GM23338 (cell line): ENCODE measurements around the gene ZFHX2. TPM values are rescaled to one million over a fixed set of nuclear protein-coding genes. Genes with fewer than 3 reads are reported as not detected.
A peak's percentile ranks its signal among the peaks of the same experiment; 100 is the strongest.

Experiments used
- ATAC-seq: fragments of 200-7000 bp; cut with Tn5 transposase; 3 replicates; pipeline ENCODE4 v1.9.1; 2020
- DNase-seq: peaks from one replicate; pipeline ENCODE4 v3.0.0-alpha.2; 2015; ENCODE audit warnings: low spot score
- H2AFZ ChIP-seq: fragments of 200-600 bp; sonication (generic); 2 replicates; pipeline ENCODE4 v1.8.0; 2016; ENCODE audit warnings: antibody characterized with exemption, mild to moderate bottlenecking, moderate library complexity
- H3F3A ChIP-seq: fragments of 200-600 bp; sonication (generic); replicated peaks from 2 replicates; pipeline ENCODE4 v1.8.0; 2017; ENCODE audit warnings: antibody characterized with exemption, mixed run types, low read depth
- H3K27ac ChIP-seq: fragments of 200-600 bp; sonication (generic); 2 replicates; pipeline ENCODE4 v1.6.1; 2016; ENCODE audit warnings: low read depth
- H3K27me3 ChIP-seq: fragments of 200-600 bp; sonication (generic); 2 replicates; pipeline ENCODE4 v1.8.0; 2016; ENCODE audit warnings: mild to moderate bottlenecking, mixed run types, moderate library complexity; ENCODE audit not compliant: insufficient read depth
- H3K36me3 ChIP-seq: fragments of 200-600 bp; sonication (generic); 2 replicates; pipeline ENCODE4 v1.8.0; 2016; ENCODE audit warnings: mild to moderate bottlenecking; ENCODE audit not compliant: insufficient read depth
- H3K4me1 ChIP-seq: fragments of 200-600 bp; sonication (generic); 2 replicates; pipeline ENCODE4 v1.8.0; 2016; ENCODE audit warnings: mild to moderate bottlenecking, moderate library complexity; ENCODE audit not compliant: insufficient read depth
- H3K4me2 ChIP-seq: fragments of 200-600 bp; sonication (generic); 2 replicates; pipeline ENCODE4 v1.7.1; 2017; ENCODE audit warnings: mixed run types
- H3K4me3 ChIP-seq: fragments of 200-600 bp; sonication (generic); 2 replicates; pipeline ENCODE4 v1.6.1; 2016; ENCODE audit warnings: mixed run types
- H3K79me2 ChIP-seq: fragments of 200-600 bp; sonication (generic); replicated peaks from 2 replicates; pipeline ENCODE4 v1.8.0; 2017; ENCODE audit warnings: mild to moderate bottlenecking; ENCODE audit not compliant: insufficient read depth
- H3K9me2 ChIP-seq: fragments of 200-600 bp; sonication (generic); 2 replicates; pipeline ENCODE4 v1.8.0; 2017; ENCODE audit not compliant: insufficient read depth
- H4K20me1 ChIP-seq: fragments of 200-600 bp; sonication (generic); replicated peaks from 2 replicates; pipeline ENCODE4 v1.8.0; 2017; ENCODE audit warnings: mild to moderate bottlenecking; ENCODE audit not compliant: insufficient read depth
- H3K27ac Mint-ChIP-seq: 2 replicates; pipeline ENCODE4 v1.8.0; 2020; ENCODE audit warnings: inconsistent platforms, mild to moderate bottlenecking, moderate library complexity, mixed read lengths
- H3K27me3 Mint-ChIP-seq: 3 replicates; pipeline ENCODE4 v1.8.0; 2022; ENCODE audit warnings: low read depth, mild to moderate bottlenecking, moderate library complexity, mixed read lengths, inconsistent platforms; ENCODE audit not compliant: insufficient read depth, poor library complexity
- H3K36me3 Mint-ChIP-seq: 3 replicates; pipeline ENCODE4 v1.8.0; 2021; ENCODE audit warnings: low read depth, mild to moderate bottlenecking, inconsistent platforms, moderate library complexity, mixed read lengths
- H3K4me1 Mint-ChIP-seq: 3 replicates; pipeline ENCODE4 v1.8.0; 2020; ENCODE audit warnings: mild to moderate bottlenecking, inconsistent platforms, mixed read lengths
- H3K4me3 Mint-ChIP-seq: 3 replicates; pipeline ENCODE4 v1.8.0; 2021; ENCODE audit warnings: moderate library complexity, mild to moderate bottlenecking, inconsistent platforms, mixed read lengths
- H3K9me3 Mint-ChIP-seq: 3 replicates; pipeline ENCODE4 v1.8.0; 2020; ENCODE audit warnings: moderate library complexity, mild to moderate bottlenecking, inconsistent platforms, mixed read lengths
- EZH2 ChIP-seq: fragments of 200-600 bp; sonication (generic); IDR thresholded peaks from one replicate; pipeline ENCODE4 v1.8.0; 2017; ENCODE audit warnings: antibody characterized with exemption, mild to moderate bottlenecking, low read depth; ENCODE audit not compliant: unreplicated experiment
- EZH2phosphoT487 ChIP-seq: fragments of 200-600 bp; sonication (generic); IDR thresholded peaks from one replicate; pipeline ENCODE4 v1.8.1; 2018; ENCODE audit warnings: antibody characterized with exemption; ENCODE audit not compliant: unreplicated experiment
- JUNB ChIP-seq: IDR thresholded peaks from one replicate; pipeline ENCODE4 v1.6.1; 2016; ENCODE audit warnings: antibody characterized with exemption; ENCODE audit not compliant: unreplicated experiment
- POLR2AphosphoS5 ChIP-seq: IDR thresholded peaks from 2 replicates; pipeline ENCODE4 v1.6.1; 2016; ENCODE audit warnings: antibody characterized with exemption, low read depth
- ZNF114 ChIP-seq: fragments of 250-450 bp; sonication (Bioruptor Pico); IDR thresholded peaks from 2 replicates; pipeline ENCODE4 v1.5.0; 2020; ENCODE audit warnings: mild to moderate bottlenecking, moderate library complexity
- ZNF331 ChIP-seq: fragments of 250-450 bp; sonication (Bioruptor Pico); IDR thresholded peaks from 2 replicates; pipeline ENCODE4 v1.5.0; 2020; ENCODE audit warnings: low read depth, mild to moderate bottlenecking, moderate library complexity
- polyA plus RNA-seq: library from polyadenylated mRNA; unstranded; fragments of >200 nt; fragmentation: Nextera tagmentation; extraction: Ambion mirVana; gene quantifications from 2 replicates; pipeline ENCODE4 v1.2.1, GENCODE V29; 2016
- total RNA-seq: library from RNA; depleted of rRNA; stranded (reverse); fragments of >200 nt; shearing (Covaris generic); gene quantifications from 2 replicates; pipeline ENCODE4 v1.2.3, GENCODE V29; 2014
- TF ChIP-seq, protein P1 (sequence below), 2 experiments: fragments of 200-600 bp in 1 of 2; sonication (generic) in 1 of 2; conservative IDR thresholded peaks; 2 replicates each; pipeline versions ENCODE4 v1.5.1 to v1.6.1; 2016 to 2017; ENCODE audit warnings: antibody characterized with exemption in 2 of 2, low read depth in 2 of 2, mild to moderate bottlenecking in 2 of 2, moderate library complexity in 1 of 2
- TF ChIP-seq, protein P2 (sequence below): IDR thresholded peaks from one replicate; pipeline ENCODE4 v1.6.1; 2018; ENCODE audit warnings: antibody characterized with exemption; ENCODE audit not compliant: unreplicated experiment

Gene ZFHX2
- total and polyA plus RNA-seq, 2 experiments from 2014 or later = 11.6 to 18.5 TPM

GRCh38 chr14:23494223-23494622 is 57.3 kb downstream of the ZFHX2 start:
- no peaks in the 10 kb centered on the region for H3K36me3 Mint-ChIP-seq
- Histone ChIP-seq H3K4me2 (peak overlapping the region; percentile 55), H3K9me2 (no peaks in the 10 kb centered on the region), H4K20me1 (no peaks in the 10 kb centered on the region), H3K27me3 (no peaks in the 10 kb centered on the region), H3K79me2 (no peaks in the 10 kb centered on the region), H3F3A (0 out of 2 replicates have a peak, but pooled peaks cover 12% of the 10 kb centered on the region), H3K4me3 (no peak overlapping the region), H2AFZ (no peak overlapping the region), H3K36me3 (no peaks in the 10 kb centered on the region), H3K27ac (peak overlapping the region; percentile 57), H3K4me1 (peaks cover 13% of the 10 kb centered on the region)
- peak; percentile 34; the same call in 1 of the 2 replicates for TF ChIP-seq POLR2AphosphoS5
- TF ChIP-seq ZNF331 (CRISPR knock-in tag) = no peak
- peak overlapping the region; percentile 56 for H3K27ac Mint-ChIP-seq
- H3K27me3 Mint-ChIP-seq = no peaks in the 10 kb centered on the region
- H3K4me1 Mint-ChIP-seq = peaks cover 29% of the 10 kb centered on the region
- DNase-seq (peak; percentile 92), ATAC-seq (peak; percentile 99)
- peak overlapping the region; percentile 25 for H3K4me3 Mint-ChIP-seq
- no peaks in the 10 kb centered on the region for H3K9me3 Mint-ChIP-seq

GRCh38 chr14:23492618-23493272 is 58.8 kb downstream of the ZFHX2 start:
- Histone ChIP-seq H3K27ac (no peak overlapping the region), H3K36me3 (no peaks in the 10 kb centered on the region), H3F3A (0 out of 2 replicates have a peak, but pooled peaks cover 12% of the 10 kb centered on the region), H3K4me3 (no peak overlapping the region), H2AFZ (no peak overlapping the region), H4K20me1 (no peaks in the 10 kb centered on the region), H3K4me2 (no peak overlapping the region), H3K79me2 (no peaks in the 10 kb centered on the region), H3K9me2 (no peaks in the 10 kb centered on the region), H3K27me3 (no peaks in the 10 kb centered on the region), H3K4me1 (peaks cover 13% of the 10 kb centered on the region)
- Mint-ChIP-seq H3K27ac (peak overlapping the region; percentile 33; the same call in 1 of the 2 replicates), H3K36me3 (no peaks in the 10 kb centered on the region), H3K9me3 (no peaks in the 10 kb centered on the region), H3K4me3 (no peak overlapping the region; the same call in 2 of the 3 replicates), H3K4me1 (peaks cover 29% of the 10 kb centered on the region), H3K27me3 (no peaks in the 10 kb centered on the region)
- TF ChIP-seq POLR2AphosphoS5 (no peak), ZNF114 (CRISPR knock-in tag) (no peak), EZH2 (no peak), JUNB (no peak), EZH2phosphoT487 (no peak)
- TF ChIP-seq, protein P1, sequence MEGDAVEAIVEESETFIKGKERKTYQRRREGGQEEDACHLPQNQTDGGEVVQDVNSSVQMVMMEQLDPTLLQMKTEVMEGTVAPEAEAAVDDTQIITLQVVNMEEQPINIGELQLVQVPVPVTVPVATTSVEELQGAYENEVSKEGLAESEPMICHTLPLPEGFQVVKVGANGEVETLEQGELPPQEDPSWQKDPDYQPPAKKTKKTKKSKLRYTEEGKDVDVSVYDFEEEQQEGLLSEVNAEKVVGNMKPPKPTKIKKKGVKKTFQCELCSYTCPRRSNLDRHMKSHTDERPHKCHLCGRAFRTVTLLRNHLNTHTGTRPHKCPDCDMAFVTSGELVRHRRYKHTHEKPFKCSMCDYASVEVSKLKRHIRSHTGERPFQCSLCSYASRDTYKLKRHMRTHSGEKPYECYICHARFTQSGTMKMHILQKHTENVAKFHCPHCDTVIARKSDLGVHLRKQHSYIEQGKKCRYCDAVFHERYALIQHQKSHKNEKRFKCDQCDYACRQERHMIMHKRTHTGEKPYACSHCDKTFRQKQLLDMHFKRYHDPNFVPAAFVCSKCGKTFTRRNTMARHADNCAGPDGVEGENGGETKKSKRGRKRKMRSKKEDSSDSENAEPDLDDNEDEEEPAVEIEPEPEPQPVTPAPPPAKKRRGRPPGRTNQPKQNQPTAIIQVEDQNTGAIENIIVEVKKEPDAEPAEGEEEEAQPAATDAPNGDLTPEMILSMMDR (conservative IDR thresholded peaks at IDR 0.05; ENCODE audit: low read depth in 2 of 2) = no peak
- no peak for DNase-seq
- ATAC-seq = no peak

DNA sequence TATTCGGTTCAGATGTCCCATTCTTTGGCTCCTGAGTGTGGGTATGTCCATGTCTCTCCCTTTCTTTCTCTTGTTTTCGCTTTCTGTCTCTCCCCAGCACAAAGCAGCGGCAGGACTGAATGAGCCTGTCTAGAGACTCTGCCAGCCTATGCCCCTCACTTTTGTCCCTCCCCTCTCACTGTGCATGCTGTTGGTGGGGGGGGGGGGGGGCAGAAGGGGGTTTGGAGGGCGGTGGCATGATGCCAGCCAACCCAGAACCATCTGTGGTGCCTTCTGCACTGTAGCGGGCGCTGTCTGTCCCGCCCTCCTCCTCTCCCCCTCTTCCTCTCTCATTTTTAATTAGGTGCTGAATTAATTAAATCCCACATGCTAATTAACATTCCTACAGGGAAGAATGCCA is 64.3 kb downstream of the ZFHX2 start:
- H3K27ac ChIP-seq = 0 out of 2 replicates have a peak overlapping the region, but pooled peaks have one; percentile 41
- H3K9me2 ChIP-seq = peaks cover 4% of the 10 kb centered on the region; the same call in 1 of the 2 replicates
- no peaks in the 10 kb centered on the region for H3K36me3 ChIP-seq
- H3K79me2 ChIP-seq = no peaks in the 10 kb centered on the region
- TF ChIP-seq, protein P2, sequence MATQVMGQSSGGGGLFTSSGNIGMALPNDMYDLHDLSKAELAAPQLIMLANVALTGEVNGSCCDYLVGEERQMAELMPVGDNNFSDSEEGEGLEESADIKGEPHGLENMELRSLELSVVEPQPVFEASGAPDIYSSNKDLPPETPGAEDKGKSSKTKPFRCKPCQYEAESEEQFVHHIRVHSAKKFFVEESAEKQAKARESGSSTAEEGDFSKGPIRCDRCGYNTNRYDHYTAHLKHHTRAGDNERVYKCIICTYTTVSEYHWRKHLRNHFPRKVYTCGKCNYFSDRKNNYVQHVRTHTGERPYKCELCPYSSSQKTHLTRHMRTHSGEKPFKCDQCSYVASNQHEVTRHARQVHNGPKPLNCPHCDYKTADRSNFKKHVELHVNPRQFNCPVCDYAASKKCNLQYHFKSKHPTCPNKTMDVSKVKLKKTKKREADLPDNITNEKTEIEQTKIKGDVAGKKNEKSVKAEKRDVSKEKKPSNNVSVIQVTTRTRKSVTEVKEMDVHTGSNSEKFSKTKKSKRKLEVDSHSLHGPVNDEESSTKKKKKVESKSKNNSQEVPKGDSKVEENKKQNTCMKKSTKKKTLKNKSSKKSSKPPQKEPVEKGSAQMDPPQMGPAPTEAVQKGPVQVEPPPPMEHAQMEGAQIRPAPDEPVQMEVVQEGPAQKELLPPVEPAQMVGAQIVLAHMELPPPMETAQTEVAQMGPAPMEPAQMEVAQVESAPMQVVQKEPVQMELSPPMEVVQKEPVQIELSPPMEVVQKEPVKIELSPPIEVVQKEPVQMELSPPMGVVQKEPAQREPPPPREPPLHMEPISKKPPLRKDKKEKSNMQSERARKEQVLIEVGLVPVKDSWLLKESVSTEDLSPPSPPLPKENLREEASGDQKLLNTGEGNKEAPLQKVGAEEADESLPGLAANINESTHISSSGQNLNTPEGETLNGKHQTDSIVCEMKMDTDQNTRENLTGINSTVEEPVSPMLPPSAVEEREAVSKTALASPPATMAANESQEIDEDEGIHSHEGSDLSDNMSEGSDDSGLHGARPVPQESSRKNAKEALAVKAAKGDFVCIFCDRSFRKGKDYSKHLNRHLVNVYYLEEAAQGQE = no peak
- H3K4me3 Mint-ChIP-seq = no peak overlapping the region; the same call in 2 of the 3 replicates
- H4K20me1 ChIP-seq = no peaks in the 10 kb centered on the region
- no peaks in the 10 kb centered on the region; the same call in 2 of the 3 replicates for H3K9me3 Mint-ChIP-seq
- H3K4me2 ChIP-seq = no peak overlapping the region
- H3K27me3 ChIP-seq = no peaks in the 10 kb centered on the region
- DNase-seq = no peak
- H3K36me3 Mint-ChIP-seq = no peaks in the 10 kb centered on the region
- no peak overlapping the region for H3K27ac Mint-ChIP-seq
- peaks cover 51% of the 10 kb centered on the region for H3K4me1 Mint-ChIP-seq
- peaks cover 4% of the 10 kb centered on the region; the same call in 1 of the 2 replicates for H3F3A ChIP-seq
- ATAC-seq = no peak
- H3K27me3 Mint-ChIP-seq = peaks cover 2% of the 10 kb centered on the region
- H3K4me3 ChIP-seq = no peak overlapping the region
- H2AFZ ChIP-seq = no peak overlapping the region
- H3K4me1 ChIP-seq = peaks cover 44% of the 10 kb centered on the region
